Mononuclear cell (primary cell): Measurements from ENCODE around the gene FARS2. TPM values are rescaled to one million over a fixed set of nuclear protein-coding genes. Genes with fewer than 3 reads are reported as not detected.

ENCODE experiments used
- H3K27me3 ChIP-seq: 2 replicates; pipeline ENCODE4 v1.6.0; 2011; ENCODE audit warnings: low read length, control low read depth; ENCODE audit not compliant: insufficient read depth
- H3K4me1 ChIP-seq: 2 replicates; pipeline ENCODE4 v1.5.1; 2011; ENCODE audit warnings: mild to moderate bottlenecking, low read length, control low read depth; ENCODE audit not compliant: insufficient read depth
- H3K4me3 ChIP-seq: 2 replicates; pipeline ENCODE4 v1.5.1; 2011; ENCODE audit warnings: mild to moderate bottlenecking, low read length, moderate library complexity
- H3K9me3 ChIP-seq: 2 replicates; pipeline ENCODE4 v1.5.1; 2011; ENCODE audit warnings: low read depth, mild to moderate bottlenecking, control low read depth, low read length
- total RNA-seq: library from RNA; depleted of rRNA; stranded (reverse); fragments of >200 nt; gene quantifications from one replicate; pipeline ENCODE4 v1.2.3, GENCODE V29; 2012

Gene FARS2
- total RNA-seq, 1 donor, result 13.5 TPM

- H3K4me1 ChIP-seq, result peaks cover 12% of the 10 kb centered on the region
- no peaks in the 10 kb centered on the region for H3K27me3 ChIP-seq
- H3K4me3 ChIP-seq, result no peak overlapping the region
- H3K9me3 ChIP-seq, result no peaks in the 10 kb centered on the region
Measured at GRCh38 chr6:5287205-5287965, 26.1 kb downstream of the FARS2 start.

DNA sequence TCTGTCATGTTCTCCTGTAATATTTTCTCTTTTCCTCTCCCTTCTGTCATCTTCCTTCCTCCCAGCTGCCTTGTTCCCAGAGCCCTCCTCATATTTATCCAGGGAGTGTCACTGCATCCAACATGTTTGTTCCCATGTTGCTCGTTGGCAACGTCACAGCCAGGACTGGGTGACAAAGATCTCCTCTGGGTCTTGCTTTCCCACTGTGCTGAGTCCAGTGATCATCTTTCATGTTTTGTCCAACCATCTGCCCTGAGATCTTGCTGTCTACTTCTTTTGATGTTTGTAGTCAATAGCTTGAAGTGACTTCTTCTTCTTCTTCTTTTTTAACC, 26.6 kb downstream of the FARS2 start:
- peaks cover 12% of the 10 kb centered on the region for H3K4me1 ChIP-seq
- no peak overlapping the region for H3K4me3 ChIP-seq
- no peaks in the 10 kb centered on the region for H3K9me3 ChIP-seq
- no peaks in the 10 kb centered on the region for H3K27me3 ChIP-seq

- H3K9me3 ChIP-seq, result no peaks in the 10 kb centered on the region
- H3K4me1 ChIP-seq, result peaks cover 21% of the 10 kb centered on the region
- no peaks in the 10 kb centered on the region for H3K27me3 ChIP-seq
- no peak overlapping the region for H3K4me3 ChIP-seq
Measured at GRCh38 chr6:5290097-5290496, 28.8 kb downstream of the FARS2 start.

- H3K4me3 ChIP-seq, result no peak overlapping the region
- peaks cover 21% of the 10 kb centered on the region for H3K4me1 ChIP-seq
- no peaks in the 10 kb centered on the region for H3K27me3 ChIP-seq
- no peaks in the 10 kb centered on the region for H3K9me3 ChIP-seq
Measured at GRCh38 chr6:5290500-5290899, 29.2 kb downstream of the FARS2 start.

DNA sequence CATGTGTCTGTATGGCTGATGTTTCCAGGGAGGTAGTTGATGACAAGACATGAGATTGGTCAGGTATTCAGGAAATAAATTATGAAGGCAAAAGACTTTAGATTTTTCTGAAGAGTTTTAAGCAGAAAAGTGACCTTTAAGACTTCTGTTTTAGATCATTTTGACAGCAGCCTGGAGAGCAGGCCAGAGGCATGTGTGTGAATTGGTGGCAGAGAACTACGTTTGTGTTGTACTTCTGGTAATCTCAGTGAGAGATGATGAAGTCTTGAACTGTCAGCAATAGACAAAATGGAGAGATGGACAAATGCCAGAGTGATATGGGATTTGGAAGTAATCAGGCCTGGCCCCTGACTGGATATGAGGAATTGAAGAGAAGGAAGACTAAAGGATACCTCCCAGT, 30.8 kb downstream of the FARS2 start:
- no peaks in the 10 kb centered on the region for H3K27me3 ChIP-seq
- H3K4me1 ChIP-seq, result peaks cover 16% of the 10 kb centered on the region
- H3K4me3 ChIP-seq, result no peak overlapping the region
- H3K9me3 ChIP-seq, result no peaks in the 10 kb centered on the region

GRCh38 chr6:5293692-5294091, 32.4 kb downstream of the FARS2 start:
- Histone ChIP-seq H3K9me3 (no peaks in the 10 kb centered on the region), H3K4me3 (no peak overlapping the region), H3K27me3 (no peaks in the 10 kb centered on the region), H3K4me1 (peaks cover 17% of the 10 kb centered on the region)

DNA sequence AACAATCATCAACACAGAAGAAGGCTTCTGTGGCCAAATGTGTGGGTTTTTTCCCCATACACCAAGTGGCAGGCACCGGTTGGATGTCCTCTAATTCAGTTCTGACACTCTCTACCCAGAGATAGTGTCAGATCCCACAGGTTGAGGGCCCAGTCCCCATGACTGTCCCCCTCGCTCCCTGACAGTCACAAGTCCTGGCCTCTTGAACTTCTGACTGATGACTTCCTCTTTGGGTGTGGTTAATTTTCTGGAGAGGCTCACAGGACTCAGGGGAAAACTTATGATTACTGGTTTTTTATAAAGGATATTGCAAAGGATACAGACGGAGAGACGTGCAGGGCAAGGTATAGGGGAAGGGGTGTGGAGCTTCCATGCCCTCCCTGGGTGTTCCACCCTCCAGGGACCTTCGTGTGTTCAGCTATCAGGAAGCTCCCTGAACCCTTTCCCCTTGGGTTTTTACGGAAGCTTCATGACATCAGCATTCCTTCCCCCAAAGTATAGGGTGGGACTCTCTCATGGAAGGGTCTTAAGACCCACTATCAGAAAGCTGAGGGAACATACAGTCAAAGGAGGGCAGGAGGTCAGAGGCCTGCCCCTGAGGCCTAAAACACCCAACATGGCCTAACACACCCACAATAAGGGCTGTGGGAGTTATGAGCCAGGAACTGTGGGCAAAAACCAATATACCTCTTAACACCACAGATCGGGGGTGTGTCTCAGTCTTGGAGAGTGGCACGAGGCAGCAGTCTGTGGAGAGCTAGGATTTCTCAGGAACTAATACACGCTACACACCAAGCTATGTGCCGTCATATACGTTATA, 33.3 kb downstream of the FARS2 start:
- H3K9me3 ChIP-seq, result no peaks in the 10 kb centered on the region
- no peak overlapping the region for H3K4me3 ChIP-seq
- peaks cover 17% of the 10 kb centered on the region for H3K4me1 ChIP-seq
- H3K27me3 ChIP-seq, result no peaks in the 10 kb centered on the region

DNA sequence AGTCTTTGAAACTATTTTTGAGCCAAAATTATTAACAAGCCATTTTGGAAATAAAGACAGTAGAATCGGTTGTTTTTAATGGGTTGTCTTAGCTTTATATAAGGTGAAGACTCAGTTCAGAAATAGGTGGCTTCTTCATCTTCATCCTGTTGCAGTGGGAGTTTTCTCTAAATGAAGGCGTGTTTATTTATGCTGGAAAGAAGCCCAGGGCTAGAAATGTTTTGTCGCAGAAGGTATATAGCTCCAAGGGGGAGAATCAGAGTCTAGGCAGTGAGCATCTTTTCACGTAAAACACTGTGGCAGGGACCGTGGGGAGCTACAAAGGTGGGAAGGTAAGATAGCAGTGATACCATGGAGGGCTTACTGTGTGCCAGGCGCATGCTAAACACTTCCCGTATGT, 34.3 kb downstream of the FARS2 start:
- Histone ChIP-seq H3K9me3 (no peaks in the 10 kb centered on the region), H3K4me3 (no peak overlapping the region), H3K27me3 (no peaks in the 10 kb centered on the region), H3K4me1 (peaks cover 17% of the 10 kb centered on the region)

DNA sequence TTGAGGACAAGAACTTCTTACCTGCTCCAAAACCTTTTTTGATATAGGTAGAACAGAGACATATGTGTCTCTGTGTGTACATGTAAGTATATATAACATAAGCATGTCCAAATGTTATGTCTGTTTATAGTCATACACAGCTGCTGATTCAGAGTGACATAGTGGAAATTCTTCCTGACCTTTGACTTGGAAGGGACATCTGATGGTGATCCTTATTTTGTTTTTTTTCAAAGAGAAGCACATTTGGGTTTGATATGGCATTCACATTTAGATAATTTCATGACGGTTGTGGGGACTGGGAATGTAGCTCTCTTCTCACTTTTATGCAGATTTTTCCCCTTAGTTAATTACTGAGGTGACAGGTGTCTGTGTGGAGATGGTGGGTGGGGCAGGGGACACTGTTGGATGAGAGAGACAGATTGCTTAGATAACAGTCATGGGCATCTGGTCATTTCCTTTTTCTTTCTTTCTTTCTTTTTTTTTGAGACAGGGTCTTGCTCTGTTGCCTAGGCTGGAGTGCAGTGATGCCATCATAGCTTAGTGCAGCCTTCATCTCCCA, 39.0 kb downstream of the FARS2 start:
- Histone ChIP-seq H3K27me3 (no peaks in the 10 kb centered on the region), H3K4me3 (no peak overlapping the region), H3K9me3 (no peaks in the 10 kb centered on the region), H3K4me1 (peaks cover 28% of the 10 kb centered on the region)

DNA sequence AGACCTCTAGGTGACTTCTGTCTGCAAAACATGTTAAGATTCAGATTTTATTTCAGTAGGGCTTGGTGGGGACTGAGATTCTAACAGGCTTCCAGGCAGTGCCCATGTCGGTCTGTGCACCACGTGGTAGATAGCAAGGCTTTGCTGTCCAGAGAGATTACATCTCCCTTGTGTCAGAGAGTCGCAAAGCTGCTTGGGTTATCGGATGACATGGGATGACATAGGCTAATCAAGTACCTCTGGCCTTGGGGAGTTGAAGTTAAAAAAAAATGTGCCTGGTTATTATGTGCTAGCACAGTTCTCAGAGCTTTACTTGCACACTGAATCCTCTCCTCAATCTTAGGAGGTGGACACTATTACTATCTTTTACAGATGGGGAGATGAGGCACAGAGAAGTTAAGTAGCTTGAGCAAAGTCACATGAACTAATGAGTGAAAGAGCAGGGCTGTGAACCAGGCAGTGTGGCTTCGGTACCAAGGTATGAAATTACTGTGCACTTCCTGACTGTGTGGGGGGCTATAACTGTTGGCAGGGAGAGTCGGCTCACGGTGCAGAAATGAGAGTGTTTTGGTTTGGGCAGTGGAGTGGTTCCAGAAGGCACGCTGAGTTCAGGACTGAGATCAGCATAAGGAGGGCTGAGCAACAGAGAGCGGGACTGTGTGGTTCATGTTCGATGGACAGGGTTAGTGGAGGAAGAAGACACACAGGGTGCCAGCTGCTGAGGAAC, 41.1 kb downstream of the FARS2 start:
- peaks cover 28% of the 10 kb centered on the region for H3K4me1 ChIP-seq
- H3K9me3 ChIP-seq, result no peaks in the 10 kb centered on the region
- no peak overlapping the region for H3K4me3 ChIP-seq
- no peaks in the 10 kb centered on the region for H3K27me3 ChIP-seq

GRCh38 chr6:5302995-5303622, 41.8 kb downstream of the FARS2 start:
- no peak overlapping the region for H3K4me3 ChIP-seq
- no peaks in the 10 kb centered on the region for H3K9me3 ChIP-seq
- H3K27me3 ChIP-seq, result no peaks in the 10 kb centered on the region
- H3K4me1 ChIP-seq, result peaks cover 25% of the 10 kb centered on the region

DNA sequence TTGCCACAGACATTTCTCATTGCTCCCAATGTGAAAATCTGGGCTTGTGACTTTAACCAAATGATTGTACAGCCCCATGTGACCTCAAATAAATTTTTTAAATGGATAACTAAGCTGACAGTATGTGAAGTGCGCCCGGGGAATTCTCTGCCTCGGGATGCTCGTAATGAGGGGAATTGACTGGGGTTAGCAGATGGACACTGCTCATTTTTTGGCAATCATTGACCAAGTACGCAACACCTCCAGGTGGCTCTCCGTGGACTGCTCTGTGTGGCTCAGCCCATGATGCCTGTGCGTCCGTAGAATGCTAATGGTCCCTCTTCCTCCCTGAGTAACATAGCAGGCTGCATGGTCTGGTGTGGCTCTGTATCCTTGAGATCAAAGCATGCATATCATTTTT, 42.4 kb downstream of the FARS2 start:
- Histone ChIP-seq H3K4me3 (no peak overlapping the region), H3K27me3 (no peaks in the 10 kb centered on the region), H3K4me1 (peaks cover 21% of the 10 kb centered on the region), H3K9me3 (no peaks in the 10 kb centered on the region)

DNA sequence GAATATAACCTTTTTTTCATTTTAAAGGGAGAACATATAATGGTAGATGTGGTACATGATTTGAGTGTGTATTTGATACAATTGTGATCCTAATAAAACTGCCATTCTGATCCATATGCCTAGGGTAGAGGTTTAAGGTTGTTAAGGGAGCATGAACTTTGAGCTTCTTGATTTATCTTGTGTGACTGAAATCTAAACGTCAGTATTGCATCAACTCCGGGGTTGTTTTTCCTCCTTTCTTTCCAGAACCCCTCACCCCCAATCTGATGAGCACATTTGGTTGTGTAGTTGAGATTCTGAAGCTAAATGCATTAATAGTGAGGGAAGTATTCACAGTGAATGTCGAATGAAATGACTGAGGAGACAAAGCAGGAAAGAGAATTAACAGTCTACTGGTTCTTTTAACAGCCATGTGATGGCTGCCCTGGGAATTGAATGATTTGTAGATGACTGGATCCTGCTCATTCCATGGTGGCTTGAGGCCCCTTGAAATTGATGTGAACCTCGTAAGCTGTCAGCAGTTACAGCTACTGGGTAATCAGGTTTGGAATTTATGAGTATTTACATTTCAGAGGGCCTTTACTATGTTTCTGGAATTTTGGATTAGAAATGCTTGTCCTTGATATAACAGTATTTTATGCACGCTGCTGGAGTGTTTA, 44.8 kb downstream of the FARS2 start:
- H3K9me3 ChIP-seq, result no peaks in the 10 kb centered on the region
- no peak overlapping the region for H3K4me3 ChIP-seq
- peaks cover 21% of the 10 kb centered on the region for H3K4me1 ChIP-seq
- no peaks in the 10 kb centered on the region for H3K27me3 ChIP-seq

DNA sequence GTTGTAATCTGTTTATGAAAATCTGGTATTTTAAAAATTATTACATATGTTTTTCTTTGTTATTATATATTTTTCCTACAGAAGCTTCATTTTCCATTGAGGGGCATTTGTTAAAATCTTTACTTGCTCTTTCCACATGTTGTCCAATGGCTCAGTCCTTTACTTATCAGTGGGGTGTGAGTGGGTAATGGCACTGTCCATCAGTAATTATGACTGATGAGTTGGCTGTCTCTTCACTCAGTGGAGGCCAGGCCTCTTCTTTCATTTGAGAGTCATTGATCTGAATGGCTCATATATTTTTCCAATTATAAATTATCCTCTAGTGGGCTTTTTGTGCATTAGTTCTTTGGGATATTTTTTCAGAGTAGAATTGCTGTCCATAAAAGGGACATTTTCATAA, 45.7 kb downstream of the FARS2 start:
- H3K4me3 ChIP-seq, result no peak overlapping the region
- no peaks in the 10 kb centered on the region for H3K9me3 ChIP-seq
- H3K4me1 ChIP-seq, result peaks cover 14% of the 10 kb centered on the region
- no peaks in the 10 kb centered on the region for H3K27me3 ChIP-seq
